Neutrophil (primary cell): ENCODE measurements around the gene PTK6.

Experiments
- H3K27ac ChIP-seq: fragments of 200-600 bp; sonication (generic); 2 replicates; pipeline ENCODE4 v1.5.1; 2016; ENCODE audit warnings: mild to moderate bottlenecking, moderate library complexity
- H3K27me3 ChIP-seq: fragments of 200-600 bp; sonication (generic); 2 replicates; pipeline ENCODE4 v1.6.0; 2016; ENCODE audit warnings: mild to moderate bottlenecking
- H3K36me3 ChIP-seq: fragments of 200-600 bp; sonication (generic); 2 replicates; pipeline ENCODE4 v1.5.1; 2017
- H3K4me1 ChIP-seq, 2 experiments: fragments of 200-600 bp in 1 of 2; sonication (generic) in 1 of 2; 1 replicate in 1 of 2; 2 replicates in 1 of 2; pipeline versions ENCODE4 v1.5.1 to v1.6.1; 2013 to 2016; ENCODE audit warnings: low read depth in 1 of 2, low read length in 1 of 2, mild to moderate bottlenecking in 1 of 2, moderate library complexity in 1 of 2; ENCODE audit not compliant: control insufficient read depth in 1 of 2, insufficient read depth in 1 of 2
- H3K4me3 ChIP-seq, 2 experiments: fragments of 200-600 bp in 1 of 2; sonication (generic) in 1 of 2; 1 replicate in 1 of 2; 2 replicates in 1 of 2; pipeline ENCODE4 v1.5.1; 2013 to 2016; ENCODE audit warnings: low read depth in 1 of 2, low read length in 1 of 2, mild to moderate bottlenecking in 1 of 2, moderate library complexity in 1 of 2
- H3K9me3 ChIP-seq: fragments of 200-600 bp; sonication (generic); 2 replicates; pipeline ENCODE4 v1.5.1; 2016
- TF ChIP-seq, protein P1 (sequence below): fragments of 200-600 bp; sonication (generic); IDR thresholded peaks from 2 replicates; pipeline ENCODE4 v1.5.1; 2016; ENCODE audit warnings: antibody characterized with exemption

The PTK6 gene

DNA sequence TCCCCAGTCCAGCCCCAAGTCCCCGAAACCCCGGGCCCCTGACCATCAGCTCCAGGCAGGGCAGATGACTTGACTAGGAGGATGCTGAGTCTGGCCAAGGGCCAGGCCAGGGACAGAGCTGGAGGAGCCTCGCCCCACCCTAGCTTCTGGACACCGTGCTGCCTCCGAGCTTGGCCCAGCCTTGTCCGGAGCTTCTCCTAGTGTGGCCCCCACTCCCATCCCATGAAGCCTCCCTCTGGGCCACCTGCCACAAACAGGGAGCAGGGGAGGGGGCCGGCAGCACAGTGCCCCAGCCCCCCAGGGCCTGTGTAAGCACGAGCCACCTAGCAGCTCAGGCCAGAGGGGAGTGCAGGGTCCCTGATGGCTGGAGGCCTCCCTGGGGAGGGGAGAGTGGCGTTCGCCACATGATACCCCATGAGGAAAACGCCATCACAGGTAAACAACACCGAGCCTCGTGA is 43.6 kb downstream of the PTK6 start:
- Histone ChIP-seq H3K27ac (no peak overlapping the region), H3K4me3 (no peak overlapping the region), H3K4me1 (peaks cover 4 to 7% of the 10 kb centered on the region in 2 experiments), H3K27me3 (peaks cover 81% of the 10 kb centered on the region), H3K36me3 (no peaks in the 10 kb centered on the region), H3K9me3 (no peaks in the 10 kb centered on the region)
- TF ChIP-seq, protein P1, sequence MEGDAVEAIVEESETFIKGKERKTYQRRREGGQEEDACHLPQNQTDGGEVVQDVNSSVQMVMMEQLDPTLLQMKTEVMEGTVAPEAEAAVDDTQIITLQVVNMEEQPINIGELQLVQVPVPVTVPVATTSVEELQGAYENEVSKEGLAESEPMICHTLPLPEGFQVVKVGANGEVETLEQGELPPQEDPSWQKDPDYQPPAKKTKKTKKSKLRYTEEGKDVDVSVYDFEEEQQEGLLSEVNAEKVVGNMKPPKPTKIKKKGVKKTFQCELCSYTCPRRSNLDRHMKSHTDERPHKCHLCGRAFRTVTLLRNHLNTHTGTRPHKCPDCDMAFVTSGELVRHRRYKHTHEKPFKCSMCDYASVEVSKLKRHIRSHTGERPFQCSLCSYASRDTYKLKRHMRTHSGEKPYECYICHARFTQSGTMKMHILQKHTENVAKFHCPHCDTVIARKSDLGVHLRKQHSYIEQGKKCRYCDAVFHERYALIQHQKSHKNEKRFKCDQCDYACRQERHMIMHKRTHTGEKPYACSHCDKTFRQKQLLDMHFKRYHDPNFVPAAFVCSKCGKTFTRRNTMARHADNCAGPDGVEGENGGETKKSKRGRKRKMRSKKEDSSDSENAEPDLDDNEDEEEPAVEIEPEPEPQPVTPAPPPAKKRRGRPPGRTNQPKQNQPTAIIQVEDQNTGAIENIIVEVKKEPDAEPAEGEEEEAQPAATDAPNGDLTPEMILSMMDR, result no peak

DNA sequence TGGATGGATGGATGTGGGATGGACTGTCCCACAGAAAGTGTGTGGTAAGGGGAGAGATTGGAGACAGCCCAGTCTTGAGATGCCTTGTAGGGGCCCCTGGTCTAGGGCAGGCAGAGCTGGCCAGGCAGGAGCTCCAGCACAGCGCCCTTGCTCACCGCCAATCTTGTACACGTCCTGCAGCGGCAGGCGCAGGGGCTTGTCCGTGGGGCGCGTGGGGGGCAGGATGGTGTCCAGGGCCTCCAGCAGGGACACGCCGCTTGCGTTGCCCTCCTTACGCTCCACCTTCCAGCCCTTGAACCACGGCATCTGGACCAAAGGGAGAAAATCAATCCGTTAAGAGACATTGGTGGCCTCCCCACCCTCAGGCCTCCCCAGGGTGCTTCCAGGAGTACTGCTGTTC is 44.2 kb downstream of the PTK6 start:
- H3K9me3 ChIP-seq, result no peaks in the 10 kb centered on the region
- TF ChIP-seq, protein P1, result no peak
- peaks cover 4 to 7% of the 10 kb centered on the region in 2 experiments for H3K4me1 ChIP-seq
- H3K4me3 ChIP-seq, result no peak overlapping the region
- no peak overlapping the region for H3K27ac ChIP-seq
- no peaks in the 10 kb centered on the region for H3K36me3 ChIP-seq
- peaks cover 81% of the 10 kb centered on the region for H3K27me3 ChIP-seq

GRCh38 chr20:63492518-63492917 is 44.7 kb downstream of the PTK6 start:
- no peak overlapping the region for H3K27ac ChIP-seq
- H3K9me3 ChIP-seq, result no peaks in the 10 kb centered on the region
- peaks cover 81% of the 10 kb centered on the region for H3K27me3 ChIP-seq
- TF ChIP-seq, protein P1, result no peak
- no peak overlapping the region for H3K4me3 ChIP-seq
- no peaks in the 10 kb centered on the region for H3K36me3 ChIP-seq
- H3K4me1 ChIP-seq, result peaks cover 4 to 7% of the 10 kb centered on the region in 2 experiments

- Histone ChIP-seq H3K27me3 (peaks cover 81% of the 10 kb centered on the region), H3K4me1 (peaks cover 4 to 7% of the 10 kb centered on the region in 2 experiments), H3K4me3 (no peak overlapping the region), H3K9me3 (no peaks in the 10 kb centered on the region), H3K36me3 (no peaks in the 10 kb centered on the region), H3K27ac (no peak overlapping the region)
- TF ChIP-seq, protein P1, result no peak
Measured at GRCh38 chr20:63491635-63492230, 45.4 kb downstream of the PTK6 start.

GRCh38 chr20:63491078-63491477 is 46.1 kb downstream of the PTK6 start:
- TF ChIP-seq, protein P1, result no peak
- Histone ChIP-seq H3K9me3 (no peaks in the 10 kb centered on the region), H3K4me3 (no peak overlapping the region), H3K4me1 (peaks cover 0 to 2% of the 10 kb centered on the region in 2 experiments), H3K27me3 (peaks cover 74% of the 10 kb centered on the region), H3K27ac (no peak overlapping the region), H3K36me3 (no peaks in the 10 kb centered on the region)
